Jurkat, Clone E6-1 (cell line): Measurements from ENCODE around the gene HPCAL1.
"Not testable (repeated sequence)": the region's sequence is repeated elsewhere in the genome, so short reads cannot be mapped to it uniquely, and the experiment has no call there.

Experiments
- DNase-seq: peaks from one replicate; pipeline ENCODE4 v3.0.0-alpha.2; 2011; ENCODE audit warnings: low read depth, low spot score
- H3K4me3 ChIP-seq: 2 replicates; pipeline ENCODE4 v1.5.1; 2011; ENCODE audit warnings: mild to moderate bottlenecking, low read length, control low read depth, moderate library complexity

HPCAL1 gene

GRCh38 chr2:10438688-10439087, 136.0 kb downstream of the HPCAL1 start:
- DNase-seq: no peak
- no peak overlapping the region for H3K4me3 ChIP-seq

- no peak overlapping the region for H3K4me3 ChIP-seq
- no peak for DNase-seq
Observed at GRCh38 chr2:10439185-10439879, 136.6 kb downstream of the HPCAL1 start.

- no peak overlapping the region for H3K4me3 ChIP-seq
- DNase-seq: no peak
Observed at GRCh38 chr2:10439971-10440370, 137.3 kb downstream of the HPCAL1 start.

- DNase-seq: no peak
- no peak overlapping the region for H3K4me3 ChIP-seq
Observed at GRCh38 chr2:10440736-10441135, 138.0 kb downstream of the HPCAL1 start.

- DNase-seq: no peak
- H3K4me3 ChIP-seq: no peak overlapping the region
Observed at GRCh38 chr2:10441948-10442347, 139.2 kb downstream of the HPCAL1 start.

- not testable (repeated sequence) for H3K4me3 ChIP-seq, DNase-seq
Observed at GRCh38 chr2:10442469-10443126, 139.9 kb downstream of the HPCAL1 start.

- H3K4me3 ChIP-seq: no peak overlapping the region
- no peak for DNase-seq
Observed at GRCh38 chr2:10444463-10444862, 141.8 kb downstream of the HPCAL1 start.

GRCh38 chr2:10446631-10447030, 143.9 kb downstream of the HPCAL1 start:
- peak overlapping the region; percentile 91 for H3K4me3 ChIP-seq
- DNase-seq: no peak

- H3K4me3 ChIP-seq: peak overlapping the region; percentile 91
- DNase-seq: no peak
Observed at GRCh38 chr2:10447300-10447894, 144.7 kb downstream of the HPCAL1 start.

- H3K4me3 ChIP-seq: peak within 1 kb of the TSS; percentile 91
- peak; percentile 90 for DNase-seq
Observed at GRCh38 chr2:10447895-10448575, 145.3 kb downstream of the HPCAL1 start, which contains the start of gene ODC1. ODC1 (minus strand) TSS chr2:10448327; CDS start chr2:10445032, 3,295 bp downstream.

GRCh38 chr2:10448576-10449485, 146.1 kb downstream of the HPCAL1 start:
- peak; percentile 87 for DNase-seq
- H3K4me3 ChIP-seq: peak overlapping the region; percentile 54

GRCh38 chr2:10449486-10449831, 146.8 kb downstream of the HPCAL1 start:
- H3K4me3 ChIP-seq: no peak overlapping the region
- DNase-seq: no peak

GRCh38 chr2:10449838-10450691, 147.4 kb downstream of the HPCAL1 start:
- no peak for DNase-seq
- no peak overlapping the region for H3K4me3 ChIP-seq

- DNase-seq: no peak
- no peak overlapping the region for H3K4me3 ChIP-seq
Observed at GRCh38 chr2:10451819-10452218, 149.1 kb downstream of the HPCAL1 start.

- H3K4me3 ChIP-seq: no peak overlapping the region
- DNase-seq: no peak
Observed at GRCh38 chr2:10452312-10452711, 149.6 kb downstream of the HPCAL1 start.

GRCh38 chr2:10452956-10453904, 150.5 kb downstream of the HPCAL1 start:
- no peak for DNase-seq
- no peak overlapping the region for H3K4me3 ChIP-seq

- DNase-seq: no peak
Observed at GRCh38 chr2:10453905-10454298, 151.2 kb downstream of the HPCAL1 start.

More at GRCh38 chr2:10453905-10454298, 151.2 kb downstream of the HPCAL1 start:
- no peak overlapping the region for H3K4me3 ChIP-seq
